NCI-H446 (cell line): ENCODE data around the gene DIS3L2.

Experiments used
- DNase-seq, 2 experiments: peaks; one replicate each; lab custom pipeline; 2025; lab: John Stamatoyannopoulos, UW

Gene DIS3L2

GRCh38 chr2:232263295-232263694 lies 301.8 kb downstream of the DIS3L2 start:
- no peak for DNase-seq

GRCh38 chr2:232264081-232264480 lies 302.6 kb downstream of the DIS3L2 start:
- DNase-seq, result no peak

- DNase-seq, result no peak
Observed at GRCh38 chr2:232265329-232265728, 303.8 kb downstream of the DIS3L2 start.

GRCh38 chr2:232268636-232269165 lies 307.2 kb downstream of the DIS3L2 start:
- no peak for DNase-seq

GRCh38 chr2:232269867-232270266 lies 308.4 kb downstream of the DIS3L2 start:
- DNase-seq, result no peak

- no peak for DNase-seq
Observed at GRCh38 chr2:232273903-232274643, 312.6 kb downstream of the DIS3L2 start.

- no peak for DNase-seq
Observed at GRCh38 chr2:232275670-232276069, 314.2 kb downstream of the DIS3L2 start.

- peak in 1 of 2 experiments; percentile 24 for DNase-seq
Observed at GRCh38 chr2:232276084-232276732, 314.7 kb downstream of the DIS3L2 start.

- DNase-seq, result peak in 1 of 2 experiments; percentile 58
Observed at GRCh38 chr2:232276733-232277313, 315.3 kb downstream of the DIS3L2 start.

- DNase-seq, result no peak
Observed at GRCh38 chr2:232278534-232278933, 317.0 kb downstream of the DIS3L2 start.

- DNase-seq, result no peak
Observed at GRCh38 chr2:232280341-232280740, 318.8 kb downstream of the DIS3L2 start.

GRCh38 chr2:232281858-232282507 lies 320.5 kb downstream of the DIS3L2 start:
- no peak for DNase-seq

- no peak for DNase-seq
Observed at GRCh38 chr2:232282508-232283055, 321.1 kb downstream of the DIS3L2 start.

GRCh38 chr2:232286001-232286868 lies 324.7 kb downstream of the DIS3L2 start:
- DNase-seq, result no peak

- DNase-seq, result no peak
Observed at GRCh38 chr2:232287316-232287715, 325.8 kb downstream of the DIS3L2 start.

- no peak for DNase-seq
Observed at GRCh38 chr2:232288489-232289030, 327.0 kb downstream of the DIS3L2 start.

- DNase-seq, result no peak
Observed at GRCh38 chr2:232290668-232291067, 329.2 kb downstream of the DIS3L2 start.

- no peak for DNase-seq
Observed at GRCh38 chr2:232291343-232291742, 329.8 kb downstream of the DIS3L2 start.

- DNase-seq, result peak in 1 of 2 experiments; percentile 16
Observed at GRCh38 chr2:232292395-232293154, 331.1 kb downstream of the DIS3L2 start.

- DNase-seq, result no peak
Observed at GRCh38 chr2:232293191-232293590, 331.7 kb downstream of the DIS3L2 start.
